Measurements from ENCODE around the gene CERT1.
"Not testable (repeated sequence)": the region's sequence is repeated elsewhere in the genome, so short reads cannot be mapped to it uniquely, and the experiment has no call there.

CERT1 gene

DNA sequence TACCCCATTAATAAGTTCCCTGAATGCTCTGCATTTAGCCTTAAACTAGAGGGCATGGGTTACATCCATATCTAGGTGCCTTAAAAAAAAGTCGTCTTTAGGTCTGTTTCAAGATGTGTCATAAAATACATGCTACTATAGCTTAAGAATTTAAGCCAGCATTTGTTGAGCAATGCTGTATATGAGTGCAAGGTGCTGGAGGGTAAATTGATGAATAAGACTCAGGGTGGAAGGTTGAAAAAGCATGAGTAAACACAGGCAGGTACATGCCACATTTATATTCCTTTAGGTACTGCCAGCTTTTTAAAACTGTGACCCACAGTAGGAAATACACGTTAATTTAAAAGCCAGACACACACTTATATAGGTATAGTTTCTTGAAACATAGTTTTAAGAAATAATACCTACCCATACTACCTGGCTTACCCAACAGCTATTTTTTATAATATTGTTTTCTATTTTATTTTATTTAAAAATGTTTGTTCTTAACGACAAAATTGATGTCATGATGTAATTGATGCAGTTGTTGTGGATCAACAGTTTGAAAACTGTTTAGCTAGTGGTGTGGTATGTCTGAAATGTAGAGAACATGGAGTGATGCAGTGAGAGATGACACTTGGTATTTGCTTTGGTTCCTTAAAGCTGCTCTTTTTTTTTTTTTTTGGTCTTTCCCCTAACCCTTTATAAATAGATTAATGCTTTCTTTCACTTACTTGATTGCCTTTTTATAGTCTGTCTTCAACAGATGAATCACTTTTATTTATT lies 170.5 kb downstream of the CERT1 start:
- DNase-seq, result no peak

DNA sequence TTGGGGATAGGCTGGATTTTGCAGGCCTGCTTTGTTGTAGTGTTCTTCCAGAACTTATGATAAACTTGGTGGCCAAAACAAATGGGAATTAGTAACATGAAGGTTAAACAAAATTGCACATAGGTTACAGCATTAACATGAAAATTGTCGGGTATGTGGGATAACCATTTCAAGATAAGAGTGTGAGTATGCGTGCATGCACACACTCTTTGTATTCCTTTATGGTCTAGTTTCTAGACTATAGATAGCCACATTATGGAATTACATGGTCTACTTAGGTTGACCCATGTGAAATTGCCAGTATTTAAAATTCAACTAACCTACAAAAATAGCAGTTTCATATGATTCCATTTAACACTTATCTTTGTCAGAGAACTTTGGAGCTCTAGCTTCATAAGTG lies 173.0 kb downstream of the CERT1 start:
- no peak for DNase-seq

DNA sequence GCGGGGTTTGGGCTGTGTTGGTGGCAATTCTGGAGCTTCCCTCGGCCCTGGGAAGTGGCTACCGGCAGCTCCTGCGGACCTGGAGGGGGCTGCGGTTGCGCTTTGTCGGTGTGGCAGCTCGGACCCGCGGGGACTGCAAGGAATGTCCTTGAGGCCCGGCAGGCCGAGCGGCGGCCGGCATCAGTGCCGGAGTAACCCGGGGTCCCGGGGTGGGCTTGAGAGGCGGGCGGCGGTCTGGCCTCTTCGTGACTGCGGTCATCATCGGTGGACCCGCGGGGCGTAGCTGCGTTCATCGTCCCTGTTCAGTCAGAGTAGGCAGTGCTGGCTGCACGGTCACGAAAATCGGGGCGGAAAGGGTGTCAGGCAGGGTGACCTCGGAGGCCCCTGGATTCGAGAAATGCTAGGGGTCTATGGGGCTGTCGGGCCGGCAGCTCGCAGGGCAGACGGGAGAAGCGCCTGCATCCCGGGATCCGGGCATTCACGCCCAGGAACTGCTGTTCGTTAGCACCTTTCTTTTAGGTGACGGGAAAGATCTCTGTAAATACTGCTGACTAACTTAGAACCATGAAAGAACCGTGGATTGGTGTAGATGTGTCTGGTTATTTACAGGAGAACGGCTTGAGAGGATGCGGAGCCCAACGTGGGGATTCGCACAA lies 173.9 kb downstream of the CERT1 start:
- DNase-seq, result no peak

DNA sequence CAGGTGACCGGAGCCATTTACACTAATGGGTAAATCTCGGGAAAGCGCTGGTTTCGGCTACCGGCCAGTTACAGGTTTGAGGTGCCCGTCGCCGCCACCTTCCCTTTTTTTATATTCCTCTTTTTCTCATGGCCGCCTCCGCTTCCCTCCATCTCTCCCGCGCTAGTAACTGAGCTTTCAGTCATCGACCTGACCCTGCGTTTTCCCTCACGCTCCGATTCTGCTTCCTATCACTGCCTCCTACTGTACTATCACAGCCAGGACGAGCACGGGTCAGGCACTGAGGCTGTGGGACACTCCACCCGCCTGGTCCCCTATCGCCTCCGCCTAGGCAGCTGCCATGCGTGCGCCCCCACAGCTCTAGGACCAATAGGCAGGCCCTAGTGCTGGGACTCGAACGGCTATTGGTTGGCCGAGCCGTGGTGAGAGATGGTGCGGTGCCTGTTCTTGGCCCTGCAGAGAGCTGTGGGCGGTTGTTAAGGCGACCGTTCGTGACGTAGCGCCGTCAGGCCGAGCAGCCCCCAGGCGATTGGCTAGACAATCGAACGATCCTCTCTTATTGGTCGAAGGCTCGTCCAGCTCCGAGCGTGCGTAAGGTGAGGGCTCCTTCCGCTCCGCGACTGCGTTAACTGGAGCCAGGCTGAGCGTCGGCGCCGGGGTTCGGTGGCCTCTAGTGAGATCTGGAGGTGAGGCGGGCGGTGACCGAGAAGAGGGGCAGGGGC lies 174.7 kb downstream of the CERT1 start, which contains the start of gene HMGCR:
TSS of gene HMGCR (plus strand) at position 606 of the 722 bp plus-strand sequence. CDS start 5,386 bp downstream, outside the sequence.
- peak; percentile 92 for DNase-seq

DNA sequence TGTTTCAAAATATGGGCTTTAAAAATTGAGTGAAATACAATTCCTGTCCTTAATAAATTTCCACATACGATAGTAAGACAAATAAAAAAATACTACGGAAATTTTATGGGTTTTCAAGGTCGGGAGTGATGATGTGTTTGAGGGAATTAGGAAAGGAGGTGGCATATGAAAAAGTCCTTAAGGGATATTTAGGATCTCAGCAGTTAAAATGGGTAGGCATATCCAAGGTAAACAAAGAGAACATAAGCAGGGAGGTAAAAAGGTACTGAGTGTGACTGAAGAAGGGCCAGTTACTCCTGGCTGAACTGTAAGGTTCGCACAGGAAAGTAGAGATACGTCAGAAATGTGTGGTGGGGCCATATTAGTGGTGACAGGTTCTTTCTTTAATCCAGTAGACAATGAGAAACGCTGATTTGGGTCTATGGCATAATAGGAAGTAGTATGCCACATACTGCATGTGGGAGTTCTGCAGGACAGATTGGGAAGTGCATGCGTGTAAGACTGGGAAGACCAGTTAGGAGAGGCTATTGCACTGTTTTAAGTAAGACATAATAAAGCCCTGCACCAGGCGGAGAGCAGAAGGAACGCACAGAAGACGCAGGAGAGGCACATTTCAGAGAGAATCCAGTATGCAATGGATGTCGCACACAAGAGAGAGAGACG lies 175.3 kb downstream of the CERT1 start:
- DNase-seq, result no peak

DNA sequence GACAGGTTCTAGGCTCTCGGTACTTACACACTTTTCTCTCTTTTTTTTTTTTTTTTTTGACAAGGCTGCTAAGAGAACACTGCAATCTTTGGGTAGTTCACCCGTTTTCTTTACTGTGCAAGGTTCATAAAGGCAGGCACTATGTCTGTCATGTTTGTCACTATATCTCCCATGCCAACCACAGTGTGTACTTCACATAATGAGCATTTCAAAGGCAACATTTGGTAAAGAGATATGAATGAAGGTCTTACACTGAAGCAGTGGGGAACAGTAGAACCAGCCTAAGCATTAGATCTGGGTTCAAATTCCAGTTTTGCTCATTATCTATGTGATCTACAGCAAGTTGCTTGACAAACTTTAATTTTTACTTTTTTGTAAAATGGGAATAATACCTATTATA lies 175.9 kb downstream of the CERT1 start:
- DNase-seq, result no peak

DNA sequence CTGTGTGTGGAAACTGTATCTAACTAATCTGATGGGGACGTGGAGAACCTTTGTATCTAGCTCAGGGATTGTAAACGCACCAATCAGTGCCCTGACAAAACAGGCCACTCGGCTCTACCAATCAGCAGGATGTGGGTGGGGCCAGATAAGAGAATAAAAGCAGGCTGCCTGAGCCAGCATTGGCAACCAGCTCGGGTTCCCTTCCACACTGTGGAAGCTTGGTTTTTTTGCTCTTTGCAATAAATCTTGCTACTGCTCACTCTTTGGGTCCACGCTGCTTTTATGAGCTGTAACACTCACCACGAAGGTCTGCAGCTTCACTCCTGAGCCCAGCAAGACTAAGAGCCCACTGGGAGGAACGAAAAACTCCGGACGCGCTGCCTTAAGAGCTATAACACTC lies 177.0 kb downstream of the CERT1 start:
- not testable (repeated sequence) for DNase-seq

DNA sequence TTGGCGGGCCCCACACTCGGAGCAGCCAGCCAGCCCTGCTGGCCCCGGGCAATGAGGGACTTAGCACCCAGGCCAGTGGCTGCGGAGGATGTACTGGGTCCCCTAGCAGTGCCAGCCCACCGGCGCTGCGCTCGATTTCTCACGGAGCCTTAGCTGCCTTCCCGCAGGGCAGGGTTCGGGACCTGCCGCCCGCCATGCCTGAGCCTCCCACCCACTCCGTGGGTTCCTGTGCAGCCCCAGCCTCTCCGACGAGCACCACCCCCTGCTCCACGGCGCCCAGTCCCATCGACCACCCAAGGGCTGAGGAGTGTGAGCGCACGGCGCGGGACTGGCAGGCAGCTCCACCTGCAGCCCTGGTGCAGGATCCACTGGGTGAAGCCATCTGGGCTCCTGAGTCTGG lies 177.7 kb downstream of the CERT1 start:
- not testable (repeated sequence) for DNase-seq

DNA sequence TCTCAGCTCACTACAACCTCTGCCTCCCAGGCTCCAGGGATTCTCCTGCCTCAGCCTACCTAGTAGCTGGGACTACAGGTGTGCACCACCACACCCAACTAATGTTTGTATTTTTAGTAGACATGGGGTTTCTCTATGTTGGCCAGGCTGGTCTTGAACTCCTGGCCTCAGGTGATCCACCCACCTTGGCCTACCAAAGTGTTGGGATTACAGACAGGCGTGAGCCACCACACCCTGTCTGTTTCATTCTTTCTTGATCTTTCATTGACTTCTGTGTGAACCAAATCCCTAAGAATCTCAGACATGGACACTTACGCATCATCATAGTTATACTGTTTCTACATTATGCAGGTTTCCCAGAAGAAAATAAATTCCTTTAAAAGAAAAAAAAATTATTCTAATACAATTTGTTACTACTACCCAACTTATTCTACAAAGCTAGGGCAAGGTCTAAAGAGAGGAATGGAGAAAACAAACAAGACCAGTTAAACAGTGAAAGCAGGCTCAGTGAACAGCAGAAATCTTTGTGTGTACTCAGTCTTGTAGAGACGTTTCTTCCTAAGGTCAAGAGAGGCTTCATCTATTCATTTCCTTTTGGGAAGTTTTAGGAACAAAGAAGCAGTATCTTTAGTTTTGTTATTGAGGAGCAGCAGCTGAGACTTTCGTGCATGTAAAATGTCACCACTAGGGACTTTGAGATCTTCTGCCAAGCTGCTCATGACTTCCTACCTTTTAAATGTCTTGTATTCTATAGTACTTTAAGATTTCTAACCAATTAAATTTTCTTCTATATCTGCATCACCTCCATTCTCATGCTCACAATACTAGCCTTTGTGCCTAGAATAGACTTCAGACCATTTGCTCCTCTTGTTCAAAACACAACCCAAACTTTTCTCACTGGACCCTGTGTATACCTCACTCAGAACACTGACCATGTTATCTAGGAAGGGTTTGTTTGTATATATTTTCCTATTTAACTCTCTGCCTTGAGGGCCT lies 180.0 kb downstream of the CERT1 start:
- DNase-seq, result no peak

DNA sequence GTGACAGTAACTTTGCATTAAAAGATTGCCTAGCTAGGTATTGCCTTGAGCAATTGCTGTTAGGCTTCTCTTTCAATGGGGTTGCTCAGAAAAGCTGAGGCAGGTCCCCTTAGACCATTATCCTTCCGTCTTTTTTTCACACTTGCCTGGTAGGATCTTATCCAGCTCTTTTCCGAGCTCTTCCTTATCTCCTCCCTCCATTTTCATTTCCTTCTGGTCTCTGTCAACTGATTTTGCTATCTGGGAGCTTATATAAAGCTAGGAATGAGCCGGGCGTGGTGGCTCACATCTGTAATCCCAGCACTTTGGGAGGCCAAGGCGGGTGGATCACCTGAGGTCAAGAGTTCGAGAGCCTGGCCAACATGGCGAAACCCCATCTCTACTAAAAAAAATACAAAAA lies 181.0 kb downstream of the CERT1 start:
- DNase-seq, result no peak
